GM19193 (cell line): ENCODE results near the gene R3HDM1.

Experiments
- POLR2A ChIP-seq: IDR thresholded peaks from 4 replicates; pipeline ENCODE4 v1.6.1; 2011; ENCODE audit not compliant: insufficient read depth, insufficient read length; ENCODE audit errors: extremely low read depth

R3HDM1 gene

DNA sequence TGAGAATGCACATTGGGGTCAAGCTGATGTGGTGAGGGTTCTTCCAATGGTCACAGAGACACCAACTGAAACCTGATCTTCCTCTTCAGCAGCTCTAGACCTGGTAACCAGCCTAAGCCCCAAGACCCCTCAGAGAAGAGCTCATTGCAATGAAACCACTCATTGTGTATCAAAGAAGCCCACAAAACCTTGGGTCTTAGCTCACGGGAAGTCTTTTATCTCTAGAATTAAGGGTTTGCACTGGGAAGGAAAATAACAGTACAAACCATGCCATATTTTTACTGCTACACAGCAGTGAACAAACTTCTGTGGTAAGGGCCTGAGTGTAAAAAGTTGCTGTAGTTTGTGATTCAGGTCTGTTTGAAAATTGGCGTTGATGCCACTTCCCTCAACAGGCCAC is 201.8 kb downstream of the R3HDM1 start:
- no peak for TF ChIP-seq POLR2A

DNA sequence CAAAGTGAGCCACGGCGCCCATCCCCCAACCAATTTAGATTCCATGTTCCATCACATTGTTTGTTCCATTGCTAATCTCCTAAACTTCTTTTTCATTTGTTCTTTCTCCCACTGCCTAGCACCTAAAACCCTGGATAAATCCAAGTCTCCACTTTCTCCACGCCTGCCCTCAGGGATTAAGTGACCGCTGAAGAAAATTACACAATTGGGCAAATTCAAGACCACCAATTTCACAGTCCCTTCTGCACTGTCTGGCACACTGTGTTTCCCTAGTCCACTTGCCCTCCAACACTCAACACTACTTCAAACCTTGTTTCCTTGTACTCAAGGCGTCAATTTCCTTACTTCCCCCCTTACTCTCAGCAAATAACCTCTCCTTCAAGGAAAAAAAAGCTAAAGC is 205.3 kb downstream of the R3HDM1 start:
- no peak for TF ChIP-seq POLR2A

GRCh38 chr2:135740206-135740605 is 208.9 kb downstream of the R3HDM1 start:
- TF ChIP-seq POLR2A, result no peak

- TF ChIP-seq POLR2A, result no peak
These were observed 209.7 kb downstream of the R3HDM1 start for GRCh38 chr2:135741043-135741394.

- peak; percentile 88 for TF ChIP-seq POLR2A
These were observed 210.4 kb downstream of the R3HDM1 start, which contains the start of gene UBXN4 for GRCh38 chr2:135741395-135742324. Gene UBXN4 (plus strand): TSS chr2:135741855. CDS start chr2:135741930, 75 bp downstream.

- TF ChIP-seq POLR2A, result no peak
These were observed 211.1 kb downstream of the R3HDM1 start for GRCh38 chr2:135742325-135742757.

DNA sequence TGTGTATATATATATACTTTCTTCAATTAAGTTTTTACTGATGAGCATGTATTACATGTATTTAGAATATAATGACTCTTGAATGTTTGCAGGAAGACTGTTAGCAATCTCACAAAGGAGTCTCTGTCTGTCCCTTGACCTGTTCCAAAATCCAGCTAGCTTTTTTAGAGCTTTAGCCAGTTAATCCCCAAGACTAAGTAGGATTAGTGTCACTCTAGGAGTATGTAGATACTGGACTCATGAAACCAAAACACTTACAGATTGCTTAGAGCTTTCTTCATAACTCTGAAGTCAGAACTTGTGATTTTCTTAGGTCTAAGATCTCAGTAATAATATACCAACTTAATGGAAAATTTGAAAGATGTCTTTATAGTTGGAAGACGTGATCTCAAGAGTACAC is 212.6 kb downstream of the R3HDM1 start:
- no peak for TF ChIP-seq POLR2A

DNA sequence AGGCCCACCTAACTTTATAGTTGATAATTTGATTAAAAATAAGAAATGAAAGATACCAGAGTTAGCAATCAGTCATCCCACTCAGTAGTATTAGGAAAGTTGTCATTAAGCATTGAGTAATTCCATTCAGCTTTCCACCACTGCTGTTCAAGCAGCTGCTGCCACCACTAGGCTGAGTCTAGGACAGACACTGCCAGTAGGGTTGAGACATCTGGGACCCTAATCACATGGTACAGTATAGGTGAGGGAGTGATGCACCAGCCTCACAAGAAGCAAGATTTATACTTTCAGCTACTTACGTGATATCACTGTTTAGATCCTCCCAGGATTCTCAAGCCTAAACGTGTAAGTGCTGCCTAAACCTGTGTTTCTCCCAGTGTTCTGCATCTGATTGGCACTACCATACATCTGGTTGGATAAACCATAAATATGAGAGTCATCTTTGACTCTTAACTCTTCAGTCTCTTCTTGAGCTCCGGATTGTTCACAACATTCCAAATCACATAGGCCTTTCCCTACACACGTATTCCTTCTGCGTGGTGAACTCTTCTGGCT is 213.6 kb downstream of the R3HDM1 start:
- TF ChIP-seq POLR2A, result no peak

DNA sequence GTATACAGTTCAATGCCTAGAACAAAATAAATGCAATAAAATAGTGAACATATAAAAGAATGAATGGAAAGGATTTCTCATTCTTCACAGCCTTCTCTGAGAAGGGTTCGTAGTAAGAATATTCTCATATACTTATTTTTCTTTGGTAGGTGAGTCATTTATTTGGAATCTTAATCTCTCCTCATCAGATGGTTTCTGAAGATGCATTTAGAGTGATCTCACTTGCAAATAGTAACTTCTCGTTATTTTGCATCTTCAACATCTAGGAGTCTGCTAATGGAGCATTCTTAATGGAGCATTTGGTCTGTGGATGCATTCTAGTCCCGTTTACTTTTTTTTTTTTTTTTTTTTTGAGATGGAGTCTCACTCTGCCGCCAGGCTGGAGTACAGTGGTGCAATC is 214.3 kb downstream of the R3HDM1 start:
- no peak for TF ChIP-seq POLR2A

DNA sequence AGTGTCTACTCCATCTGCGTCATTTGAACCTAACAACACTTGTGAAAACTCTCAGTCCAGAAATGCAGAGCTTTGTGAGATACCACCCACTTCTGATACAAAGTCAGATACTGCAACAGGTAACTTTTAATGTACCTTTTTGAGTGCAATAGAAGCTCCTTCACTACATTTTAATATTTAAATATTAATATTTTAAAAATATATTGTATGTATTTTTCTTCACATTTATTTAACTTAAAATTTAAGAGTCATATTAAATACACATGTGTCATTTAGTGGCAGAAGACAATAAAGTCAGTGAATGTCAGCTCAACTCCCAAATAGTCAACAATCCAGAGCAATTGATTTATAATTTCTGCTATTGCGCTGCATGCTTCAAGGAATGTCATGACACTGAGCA is 224.3 kb downstream of the R3HDM1 start:
- TF ChIP-seq POLR2A, result no peak

DNA sequence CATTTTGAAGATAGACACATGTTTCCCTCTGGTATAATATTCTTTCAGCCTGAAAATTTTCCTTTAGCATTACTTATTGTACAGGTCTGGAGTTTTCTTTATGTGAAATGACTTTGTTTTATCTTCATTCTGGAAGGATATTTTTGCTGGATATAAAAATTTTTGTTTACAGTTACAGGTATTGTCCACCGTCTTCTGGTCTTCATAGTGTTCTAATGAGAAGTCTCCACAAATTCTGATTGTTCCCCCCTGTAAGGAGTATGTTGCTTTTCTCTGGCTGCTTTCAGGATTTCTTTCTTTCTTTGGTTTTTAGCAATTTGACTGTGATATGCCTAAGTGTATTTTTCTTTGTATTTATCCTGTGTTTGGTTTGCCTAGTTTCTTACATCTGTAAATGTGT is 225.4 kb downstream of the R3HDM1 start:
- no peak for TF ChIP-seq POLR2A

DNA sequence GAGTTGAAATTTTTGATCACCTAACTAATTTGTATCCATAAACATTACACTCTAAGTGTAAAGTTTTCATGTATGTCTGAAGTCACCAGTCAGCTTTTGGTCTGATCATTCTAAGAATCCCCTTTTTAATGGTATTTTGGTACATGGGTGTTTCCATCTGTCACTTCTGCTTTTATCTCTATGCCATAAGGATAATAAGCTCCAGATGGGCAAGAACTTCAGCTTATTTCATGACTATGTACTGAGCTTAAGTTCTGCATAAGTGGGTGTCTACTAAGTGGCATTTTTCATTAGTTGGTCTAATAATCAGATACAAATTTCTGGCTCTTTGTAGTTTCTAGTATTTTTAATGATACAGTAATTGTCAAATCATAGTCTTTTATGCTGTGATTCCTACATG is 230.7 kb downstream of the R3HDM1 start:
- no peak for TF ChIP-seq POLR2A

DNA sequence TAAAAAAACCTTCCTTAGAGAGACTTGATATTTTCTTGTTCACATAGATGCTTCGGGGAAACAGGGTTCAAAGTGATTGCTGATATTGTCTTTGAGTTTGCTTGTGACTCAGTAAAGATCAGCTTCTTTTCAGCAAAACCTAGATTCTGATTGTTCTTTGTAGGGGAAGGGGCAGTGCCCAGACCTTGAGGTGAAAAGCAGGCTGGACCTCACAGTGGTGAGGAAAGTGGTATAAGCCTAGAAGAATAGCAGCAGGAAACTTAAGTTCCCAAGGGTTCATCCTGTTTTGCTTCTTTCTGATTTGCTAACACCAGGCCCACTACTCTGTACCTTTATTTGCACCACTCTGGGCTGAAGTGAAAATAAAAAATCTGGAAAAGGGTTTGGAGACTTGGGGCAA is 231.2 kb downstream of the R3HDM1 start:
- TF ChIP-seq POLR2A, result no peak

DNA sequence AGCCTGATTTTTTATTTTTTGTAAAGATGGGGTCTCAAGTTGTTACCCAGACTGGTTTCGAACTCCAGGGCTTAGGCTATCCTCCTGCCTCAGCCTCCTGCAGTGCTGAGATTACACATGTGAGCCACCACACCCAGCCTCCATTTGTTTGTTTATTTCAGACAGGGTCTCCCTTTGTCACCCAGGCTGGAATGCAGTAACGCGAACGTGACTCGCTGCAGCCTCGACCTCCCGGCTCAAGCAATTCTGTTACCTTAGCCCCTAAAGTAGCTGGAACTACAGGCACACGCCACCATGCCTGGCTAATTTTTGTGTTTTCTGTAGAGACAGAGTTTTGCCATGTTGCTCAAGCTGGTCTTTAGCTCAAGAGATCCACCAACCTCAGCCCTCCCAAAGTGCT is 237.6 kb downstream of the R3HDM1 start:
- no peak for TF ChIP-seq POLR2A

DNA sequence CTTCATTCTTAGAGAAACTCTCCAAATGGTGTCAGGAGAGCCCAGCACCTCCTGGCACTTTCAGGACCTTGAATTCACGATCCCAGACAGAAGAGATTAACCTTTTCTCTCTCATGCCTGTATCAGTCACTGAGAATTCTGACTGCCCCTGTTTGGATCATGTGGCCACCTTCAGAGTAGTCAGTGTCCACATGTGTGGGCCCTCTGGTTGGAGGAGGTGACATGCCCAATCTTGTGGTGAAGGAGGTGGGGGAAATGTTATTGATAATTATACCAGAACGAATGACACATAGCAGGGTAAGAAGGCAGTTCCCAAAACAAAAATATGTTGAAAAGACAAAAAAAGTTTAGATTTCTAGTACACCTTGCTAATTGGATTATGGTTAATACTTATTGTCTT is 242.0 kb downstream of the R3HDM1 start:
- TF ChIP-seq POLR2A, result no peak

GRCh38 chr2:135773917-135774316 is 242.6 kb downstream of the R3HDM1 start:
- TF ChIP-seq POLR2A, result no peak
